SU-DHL-6 (cell line): ENCODE measurements around the gene RPS3.

ENCODE experiments used
- H2AFZ ChIP-seq: fragments of 200-600 bp; sonication (generic); 2 replicates; pipeline ENCODE4 v1.6.1; 2014; ENCODE audit warnings: low read depth, mild to moderate bottlenecking, moderate library complexity, mixed read lengths, antibody characterized with exemption, low read length; ENCODE audit not compliant: severe bottlenecking
- H3F3A ChIP-seq: fragments of 200-600 bp; shearing (Covaris generic); 2 replicates; pipeline ENCODE4 v1.6.0; 2016; ENCODE audit warnings: antibody characterized with exemption, mild to moderate bottlenecking; ENCODE audit not compliant: insufficient read depth
- H3K27ac ChIP-seq: fragments of 200-600 bp; sonication (generic); 2 replicates; pipeline ENCODE4 v1.5.1; 2016; ENCODE audit warnings: low read depth, mild to moderate bottlenecking, low read length, moderate library complexity, mixed read lengths
- H3K27me3 ChIP-seq: fragments of 200-600 bp; sonication (generic), shearing (Covaris generic); 2 replicates; pipeline ENCODE4 v1.6.0; 2014; ENCODE audit warnings: mild to moderate bottlenecking, low read length
- H3K36me3 ChIP-seq: fragments of 200-600 bp; sonication (generic); 2 replicates; pipeline ENCODE4 v1.6.1; 2014; ENCODE audit warnings: mild to moderate bottlenecking, low read length, mixed read lengths
- H3K4me2 ChIP-seq: fragments of 300-600, 200-600 bp; shearing (Covaris generic), sonication (generic); 2 replicates; pipeline ENCODE4 v1.6.0; 2014; ENCODE audit warnings: low read length, low read depth, mild to moderate bottlenecking; ENCODE audit not compliant: poor library complexity, severe bottlenecking
- H3K4me3 ChIP-seq: fragments of 200-600 bp; sonication (generic); 2 replicates; pipeline ENCODE4 v1.5.1; 2014; ENCODE audit warnings: antibody characterized with exemption, low read length, mild to moderate bottlenecking, mixed read lengths; ENCODE audit not compliant: insufficient read depth, poor library complexity, severe bottlenecking
- H3K79me2 ChIP-seq: fragments of 200-600 bp; sonication (generic); 2 replicates; pipeline ENCODE4 v1.6.1; 2014; ENCODE audit warnings: mild to moderate bottlenecking, low read length, moderate library complexity; ENCODE audit not compliant: insufficient read depth
- H3K9ac ChIP-seq: fragments of 200-600 bp; sonication (generic); 2 replicates; pipeline ENCODE4 v1.7.0; 2014; ENCODE audit warnings: mild to moderate bottlenecking, low read length
- H3K9me2 ChIP-seq: fragments of 200-600 bp; sonication (generic); replicated peaks from 2 replicates; pipeline ENCODE4 v1.6.1; 2014; ENCODE audit warnings: low read length; ENCODE audit not compliant: insufficient read depth
- H3K9me3 ChIP-seq: fragments of 200-600 bp; sonication (generic); 2 replicates; pipeline ENCODE4 v1.6.1; 2014; ENCODE audit warnings: low read length, mixed read lengths; ENCODE audit not compliant: insufficient read depth
- H4K20me1 ChIP-seq: fragments of 200-600 bp; sonication (generic); 2 replicates; pipeline ENCODE4 v1.6.1; 2014; ENCODE audit warnings: low read depth, mild to moderate bottlenecking, antibody characterized with exemption, low read length, moderate library complexity, mixed read lengths
- CTCF ChIP-seq: fragments of 200-600 bp; sonication (generic); IDR thresholded peaks from one replicate; pipeline ENCODE4 v1.5.1; 2017; ENCODE audit warnings: antibody characterized with exemption, mild to moderate bottlenecking, low read length, moderate library complexity; ENCODE audit not compliant: insufficient read depth, poor library complexity, severe bottlenecking
- EZH2phosphoT487 ChIP-seq: fragments of 200-600 bp; sonication (generic), shearing (Covaris generic); conservative IDR thresholded peaks from 2 replicates; pipeline ENCODE4 v1.6.1; 2018; ENCODE audit warnings: mild to moderate bottlenecking, antibody characterized with exemption, low read length, moderate library complexity, mixed read lengths

RPS3 gene

GRCh38 chr11:75428989-75429640 is 29.8 kb downstream of the RPS3 start:
- no peaks in the 10 kb centered on the region for H3K27me3 ChIP-seq
- H3K9me2 ChIP-seq = no peaks in the 10 kb centered on the region
- no peaks in the 10 kb centered on the region for H3F3A ChIP-seq
- peak overlapping the region; percentile 49 for H3K9ac ChIP-seq
- H3K27ac ChIP-seq = no peak overlapping the region
- TF ChIP-seq EZH2phosphoT487 (no peak), CTCF (no peak)
- no peaks in the 10 kb centered on the region for H3K36me3 ChIP-seq
- no peaks in the 10 kb centered on the region for H4K20me1 ChIP-seq
- H3K4me3 ChIP-seq = no peak overlapping the region
- H3K9me3 ChIP-seq = no peaks in the 10 kb centered on the region
- H3K79me2 ChIP-seq = no peaks in the 10 kb centered on the region
- H2AFZ ChIP-seq = no peak overlapping the region
- H3K4me2 ChIP-seq = peak overlapping the region; percentile 48

- H3K4me3 ChIP-seq = no peak overlapping the region
- no peak overlapping the region for H3K4me2 ChIP-seq
- H2AFZ ChIP-seq = no peak overlapping the region
Measured at GRCh38 chr11:75429641-75429901, 30.3 kb downstream of the RPS3 start.

GRCh38 chr11:75429902-75430713 is 30.8 kb downstream of the RPS3 start:
- Histone ChIP-seq H3K4me2 (no peak overlapping the region), H3K9me3 (no peaks in the 10 kb centered on the region), H3K27ac (no peak overlapping the region), H3K4me3 (no peak overlapping the region), H3K9me2 (no peaks in the 10 kb centered on the region), H3K79me2 (no peaks in the 10 kb centered on the region), H3K9ac (no peak overlapping the region), H2AFZ (no peak overlapping the region), H3K27me3 (no peaks in the 10 kb centered on the region), H3F3A (no peaks in the 10 kb centered on the region), H3K36me3 (no peaks in the 10 kb centered on the region), H4K20me1 (no peaks in the 10 kb centered on the region)
- TF ChIP-seq CTCF (no peak), EZH2phosphoT487 (no peak)

More at GRCh38 chr11:75429641-75429901, 30.3 kb downstream of the RPS3 start:
- Histone ChIP-seq H3K9me3 (no peaks in the 10 kb centered on the region), H3F3A (no peaks in the 10 kb centered on the region), H3K27me3 (no peaks in the 10 kb centered on the region), H3K79me2 (no peaks in the 10 kb centered on the region), H3K36me3 (no peaks in the 10 kb centered on the region), H3K9ac (no peak overlapping the region), H3K27ac (no peak overlapping the region), H3K9me2 (no peaks in the 10 kb centered on the region), H4K20me1 (no peaks in the 10 kb centered on the region)
- TF ChIP-seq EZH2phosphoT487 = no peak
- TF ChIP-seq CTCF = no peak
